NT2/D1 (cell line): Measurements from ENCODE around the gene PLAC1.

Experiments used
- SUZ12 ChIP-seq: IDR thresholded peaks from 2 replicates; pipeline ENCODE4 v1.6.1; 2011; ENCODE audit not compliant: insufficient read length, insufficient read depth; ENCODE audit errors: extremely low read depth
- YY1 ChIP-seq: IDR thresholded peaks from 2 replicates; pipeline ENCODE4 v1.6.1; 2011; ENCODE audit not compliant: insufficient read length, insufficient read depth
- ZNF274 ChIP-seq: IDR thresholded peaks from 2 replicates; pipeline ENCODE4 v1.6.1; 2011; ENCODE audit warnings: mild to moderate bottlenecking, low read depth, low read length

DNA sequence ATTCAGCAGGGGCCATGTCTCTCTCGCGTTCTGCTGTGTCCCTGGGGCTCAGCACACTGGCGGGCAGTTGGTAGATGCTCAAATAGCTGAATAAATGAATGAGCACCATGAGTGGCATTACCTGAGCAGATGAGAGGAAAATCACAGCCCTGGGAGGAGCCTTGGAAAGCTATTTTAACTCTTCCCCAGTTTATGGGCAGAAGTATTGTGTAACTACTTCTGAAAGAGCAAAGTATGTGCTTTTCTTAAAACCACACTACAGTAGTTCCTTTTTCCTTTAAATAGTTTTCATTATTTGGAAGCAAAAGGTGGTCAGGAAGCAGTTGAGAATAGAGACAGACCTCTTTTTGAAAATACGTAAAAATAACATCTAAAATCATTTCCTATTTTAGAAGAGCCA lies 3.0 kb upstream of the PLAC1 start:
- no peak for TF ChIP-seq SUZ12
- no peak for TF ChIP-seq YY1
- TF ChIP-seq ZNF274, result no peak
